Erythroblast (primary cell): ENCODE measurements around the gene KRTAP21-3.

Source experiments
- GATA1 ChIP-seq: IDR thresholded peaks from 2 replicates; pipeline ENCODE4 v1.6.1; 2011; ENCODE audit warnings: low read depth, mild to moderate bottlenecking, control low read depth, low read length, moderate library complexity
- POLR2A ChIP-seq: IDR thresholded peaks from 2 replicates; pipeline ENCODE4 v1.6.1; 2011; ENCODE audit warnings: mild to moderate bottlenecking, low read length

- no peak for TF ChIP-seq POLR2A
- TF ChIP-seq GATA1 = no peak
These were observed 8.1 kb downstream of the KRTAP21-3 start for GRCh38 chr21:30710499-30710898.
